Measurements from ENCODE around the gene ZNF195.
"Not testable (repeated sequence)": the region's sequence is repeated elsewhere in the genome, so short reads cannot be mapped to it uniquely, and the experiment has no call there.

The ZNF195 gene

DNA sequence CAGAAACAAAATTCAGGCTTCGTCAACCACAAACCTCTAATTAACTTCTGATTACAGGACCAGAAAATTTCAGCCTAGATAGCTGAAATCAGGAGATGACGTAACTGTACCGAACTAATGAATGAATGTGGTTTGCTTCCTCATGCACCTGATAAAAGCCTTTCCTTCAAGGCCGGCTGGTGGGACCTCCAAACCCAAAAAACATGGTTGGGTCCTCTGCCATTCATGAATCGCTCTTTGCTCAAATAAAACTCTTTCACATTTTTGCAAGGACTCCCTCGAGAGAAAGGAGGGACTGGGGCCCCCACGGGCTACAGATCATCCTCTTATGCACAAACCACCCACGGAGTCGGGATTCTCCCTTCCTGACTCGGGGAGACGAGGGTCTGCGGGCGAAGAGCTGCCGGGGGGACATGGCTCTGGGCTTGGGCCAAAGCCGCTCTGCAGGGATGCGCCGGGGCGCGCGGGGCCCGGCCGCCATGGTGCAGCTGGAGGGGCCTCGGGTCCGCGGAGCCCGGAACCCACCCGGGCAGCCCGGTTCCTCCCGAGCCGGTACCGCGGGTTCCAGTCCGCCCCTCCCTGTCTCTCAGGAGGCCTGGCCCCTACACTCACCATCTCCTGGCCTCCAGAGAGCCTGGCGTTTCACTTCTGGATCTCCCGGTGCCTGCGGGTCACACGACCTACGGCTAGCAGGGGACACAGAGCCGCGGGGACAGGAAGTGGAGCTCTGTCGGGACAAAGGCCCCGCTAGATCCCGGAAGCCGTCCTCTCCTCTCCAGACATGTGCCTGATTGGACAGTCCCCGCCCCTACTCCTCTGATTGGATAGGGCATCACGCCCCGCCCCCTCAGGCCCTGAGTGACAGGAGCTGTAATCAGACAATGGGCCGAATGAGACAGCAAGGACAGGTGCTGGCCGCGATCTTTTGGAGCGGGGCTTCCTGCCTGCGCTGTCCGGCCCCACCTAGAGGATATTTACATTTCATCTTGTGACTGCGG lies at the start of gene ZNF195:
TSS of gene ZNF195 (minus strand) at position 721 of the 998 bp plus-strand sequence. CDS start at position 615, 106 bp downstream.
- DNase-seq: peak; percentile 99

DNA sequence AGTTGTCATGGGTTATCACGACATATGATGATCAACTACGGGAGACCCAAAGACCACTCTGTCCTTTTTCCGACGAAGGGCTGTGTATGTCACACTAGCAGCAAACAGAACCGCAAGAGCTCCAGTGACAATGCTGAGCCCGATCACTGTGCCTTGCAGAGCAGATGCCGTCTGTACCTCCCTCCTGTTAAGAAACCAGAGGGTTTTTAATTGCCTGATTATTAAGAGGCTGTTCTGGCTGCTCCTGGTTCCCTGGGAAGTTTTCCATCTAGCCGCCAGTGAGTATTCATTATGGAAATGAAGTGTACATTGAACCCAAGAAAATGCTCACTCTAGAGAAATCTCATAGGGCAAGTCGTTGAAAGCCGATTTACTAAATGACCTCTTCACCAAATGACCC lies 49.1 kb upstream of the ZNF195 start:
- not testable (repeated sequence) for DNase-seq

DNA sequence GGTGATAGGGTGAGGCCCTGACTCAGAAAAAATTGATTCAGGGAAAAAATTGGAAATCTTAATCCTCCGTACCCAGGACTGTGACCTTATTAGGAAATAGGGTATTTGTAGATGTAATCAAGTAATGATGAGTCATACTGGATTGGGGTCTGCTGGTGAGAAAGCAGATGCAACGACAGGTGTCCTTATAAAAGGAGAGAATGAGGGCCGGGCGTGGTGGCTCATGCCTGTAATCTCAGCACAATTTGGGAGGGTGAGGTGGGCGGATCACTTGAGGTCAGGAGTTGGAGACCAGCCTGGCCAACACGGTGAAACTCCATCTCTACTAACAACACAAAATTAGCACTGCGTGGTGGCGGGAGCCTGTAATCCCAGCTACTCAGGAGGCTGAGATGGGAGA lies 47.6 kb upstream of the ZNF195 start:
- DNase-seq: not testable (repeated sequence)

DNA sequence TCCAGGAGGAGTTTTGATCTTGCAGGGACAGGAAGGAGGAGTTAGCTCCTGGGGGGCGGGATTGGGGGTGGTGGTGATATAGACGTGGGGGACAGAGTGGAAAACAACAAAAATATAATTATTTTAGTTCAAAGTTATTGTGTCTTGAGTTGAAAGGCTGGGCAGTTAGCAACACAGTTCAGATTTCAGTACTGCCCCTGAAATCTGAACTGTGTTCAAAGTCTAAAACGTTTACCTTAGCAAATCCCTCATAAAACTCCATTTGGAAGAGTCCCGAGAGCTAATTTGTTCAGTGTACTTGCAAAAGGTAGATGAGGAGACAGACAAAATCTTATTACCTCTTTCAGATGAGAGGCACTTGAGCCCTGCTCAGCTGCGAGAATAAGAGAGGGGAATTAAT lies 45.0 kb upstream of the ZNF195 start:
- DNase-seq: not testable (repeated sequence)

DNA sequence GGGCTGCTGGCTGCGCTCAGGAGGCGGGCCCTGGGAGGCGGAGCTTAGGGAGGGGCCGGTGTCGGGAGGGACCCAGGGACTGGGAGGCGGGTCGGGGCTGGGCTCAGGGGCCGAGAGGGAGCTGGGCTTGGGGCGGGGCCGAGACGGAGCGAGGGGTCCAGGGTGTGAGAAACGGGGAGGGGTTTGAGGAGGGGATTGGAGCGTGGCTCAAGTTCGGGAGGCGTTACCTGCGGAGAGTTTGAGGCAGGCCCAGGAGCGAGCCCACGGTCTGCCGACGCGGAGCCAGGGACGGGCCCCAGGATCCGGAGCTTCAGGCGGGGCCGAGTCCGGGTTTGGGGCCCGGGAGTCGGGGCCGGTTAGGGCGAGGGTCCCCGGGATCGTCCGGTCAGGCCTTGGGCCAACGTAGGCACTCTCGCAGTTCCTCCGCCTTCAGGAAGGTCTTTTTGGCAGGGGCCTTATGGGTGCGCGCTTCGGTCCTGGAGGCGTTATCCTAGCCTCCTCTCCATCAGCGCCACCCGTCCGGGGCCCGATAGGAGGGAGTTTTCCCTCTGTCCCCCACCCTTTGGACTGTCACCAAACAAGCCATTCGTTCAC lies 44.3 kb upstream of the ZNF195 start:
- DNase-seq: peak; percentile 9

DNA sequence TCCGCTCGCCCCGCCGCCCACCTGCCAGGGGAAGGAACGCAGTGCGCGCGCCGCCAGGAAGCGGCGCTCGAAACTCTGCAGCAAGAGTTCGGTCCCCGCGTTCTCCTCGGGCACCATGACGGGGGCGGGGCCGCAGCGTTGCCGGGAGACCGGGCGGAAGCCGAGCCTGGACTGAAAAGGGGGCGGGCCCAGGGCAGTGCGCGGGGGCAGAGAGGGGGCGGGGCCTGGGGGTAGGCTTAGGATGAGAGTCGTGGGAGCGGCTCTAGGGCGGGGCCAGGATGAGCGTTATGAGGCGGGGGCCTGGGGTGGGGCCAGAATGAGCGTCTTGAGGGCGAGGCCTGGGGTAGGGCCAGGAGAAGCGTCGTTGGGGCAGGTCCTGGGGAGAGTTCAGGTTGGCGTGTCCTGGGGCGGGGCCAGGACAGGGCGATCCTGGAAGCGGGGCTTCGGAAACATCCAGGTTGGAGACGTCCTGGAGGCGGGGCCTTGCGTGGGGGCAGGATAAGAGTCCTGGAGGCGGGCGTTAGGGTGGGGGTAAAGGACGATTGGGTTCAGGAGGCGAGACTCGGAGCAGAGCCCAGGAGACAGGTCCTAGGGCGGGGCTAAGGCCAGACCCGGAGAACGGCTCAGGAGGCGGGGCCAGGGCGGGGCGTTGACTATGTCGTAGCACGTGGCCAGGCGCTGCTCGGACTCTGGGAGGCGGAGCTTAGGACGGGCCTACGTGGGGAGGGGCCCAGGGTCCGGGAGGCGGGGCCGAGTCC lies 43.6 kb upstream of the ZNF195 start:
- DNase-seq: peak; percentile 99

DNA sequence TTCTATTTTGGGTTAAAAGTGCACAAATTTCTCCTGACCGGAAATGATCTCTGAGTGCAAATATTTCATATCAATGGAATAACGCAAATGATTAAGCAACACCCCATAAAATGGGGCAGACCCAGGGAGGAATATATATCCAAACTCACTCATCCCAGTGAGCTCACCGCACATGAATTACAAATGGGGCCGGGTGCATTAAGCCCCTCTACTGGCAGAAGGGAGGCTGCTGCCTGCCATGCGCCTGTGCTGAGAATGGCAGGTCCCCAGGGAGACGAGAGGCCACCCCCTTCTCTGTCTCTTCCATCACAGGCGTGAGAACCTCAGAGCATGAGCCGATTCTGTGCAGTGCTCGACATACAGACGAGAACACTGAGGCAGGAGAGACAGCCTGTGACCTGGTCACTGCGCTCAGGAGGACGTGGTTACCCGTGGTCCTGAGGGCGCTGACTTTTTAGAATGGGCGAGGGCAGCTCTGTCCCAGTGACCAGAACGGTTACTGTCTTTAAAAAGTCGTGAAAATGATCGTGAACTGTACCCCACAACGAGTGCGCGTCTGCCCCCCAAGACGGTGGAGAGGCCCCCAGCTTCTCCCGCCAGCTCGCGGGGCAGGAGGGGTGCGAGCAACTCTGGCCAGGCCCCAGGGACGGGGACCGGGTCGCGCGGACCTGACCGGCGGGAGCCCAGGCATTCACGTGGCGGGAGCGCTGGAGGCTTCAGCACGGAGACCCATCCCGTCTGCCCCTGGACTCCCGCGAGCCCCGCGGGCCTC lies 42.8 kb upstream of the ZNF195 start:
- peak; percentile 48 for DNase-seq

DNA sequence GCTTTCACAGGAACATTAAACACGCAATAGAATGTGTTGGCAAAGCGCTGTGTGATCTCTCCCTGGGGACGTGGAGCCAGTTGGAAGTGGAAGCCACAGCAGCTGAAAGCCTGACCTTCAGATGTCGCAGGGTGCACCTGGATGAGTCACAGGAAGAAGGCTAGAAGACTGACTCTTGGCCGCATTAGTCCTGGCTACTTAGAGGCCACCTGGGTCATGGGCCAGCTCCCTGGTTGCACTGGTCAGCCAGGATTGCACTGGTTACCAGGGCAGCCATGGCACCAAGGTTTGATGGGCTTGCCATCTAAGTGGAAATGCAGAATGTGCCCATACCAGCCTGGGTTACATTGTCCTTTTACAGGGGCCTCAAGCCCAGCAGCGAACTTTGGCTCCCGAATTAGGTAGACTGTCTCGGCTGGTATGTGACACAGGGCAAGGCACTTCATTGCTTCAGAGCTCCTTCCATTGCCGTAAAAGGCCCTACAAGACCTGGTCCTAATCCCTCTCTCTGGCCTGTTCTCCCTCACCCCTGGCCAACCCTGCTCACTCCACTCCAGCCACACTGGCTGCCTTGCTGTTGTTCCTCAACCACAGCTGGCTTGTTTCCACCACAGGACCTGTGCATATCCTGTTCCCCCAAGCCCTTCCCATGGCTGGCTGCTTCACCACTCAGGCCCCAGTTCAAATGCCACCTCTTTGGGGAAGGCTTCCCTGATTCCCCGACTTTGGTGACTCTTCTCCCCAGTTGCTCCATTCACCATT lies 41.5 kb upstream of the ZNF195 start:
- DNase-seq: not testable (repeated sequence)

DNA sequence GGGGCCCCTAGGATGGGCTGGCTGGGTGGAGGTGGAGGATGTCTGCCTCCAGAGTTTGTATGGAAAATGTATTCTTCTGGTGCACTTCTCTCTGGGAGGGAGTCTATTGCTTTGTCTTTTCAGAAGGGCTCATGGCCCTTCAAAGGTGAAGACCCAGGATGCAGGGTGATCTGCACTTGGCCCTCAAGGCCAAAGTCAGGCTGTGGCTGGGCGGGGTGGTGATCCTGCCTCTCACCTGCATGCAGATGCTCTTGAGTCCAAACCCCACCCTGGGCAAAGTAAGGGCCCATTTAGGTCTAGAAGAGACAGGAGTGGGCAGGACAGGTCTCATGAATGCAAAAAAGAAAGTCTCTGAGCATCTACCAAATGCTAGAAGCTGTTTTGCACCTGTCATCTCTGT lies 40.5 kb upstream of the ZNF195 start:
- not testable (repeated sequence) for DNase-seq

DNA sequence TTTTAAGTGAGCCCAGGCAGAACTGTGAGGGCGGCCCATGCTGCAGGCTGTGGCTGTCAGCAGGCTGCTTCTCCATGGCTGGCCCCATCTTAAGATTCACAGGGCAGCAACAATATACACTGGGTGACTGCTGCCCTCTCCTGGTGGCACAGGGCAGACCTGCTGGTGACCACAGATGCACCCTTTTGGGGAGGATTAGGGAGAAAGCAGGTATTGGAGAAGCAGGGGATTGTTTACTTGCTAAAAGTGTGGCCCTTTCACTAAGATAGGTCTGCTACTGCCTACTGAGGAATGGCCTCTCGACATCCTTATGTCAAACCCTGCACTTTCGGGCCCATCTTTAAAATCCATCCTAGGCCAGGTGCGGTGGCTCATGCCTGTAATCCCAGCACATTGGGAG lies 38.1 kb upstream of the ZNF195 start:
- DNase-seq: peak; percentile 75

DNA sequence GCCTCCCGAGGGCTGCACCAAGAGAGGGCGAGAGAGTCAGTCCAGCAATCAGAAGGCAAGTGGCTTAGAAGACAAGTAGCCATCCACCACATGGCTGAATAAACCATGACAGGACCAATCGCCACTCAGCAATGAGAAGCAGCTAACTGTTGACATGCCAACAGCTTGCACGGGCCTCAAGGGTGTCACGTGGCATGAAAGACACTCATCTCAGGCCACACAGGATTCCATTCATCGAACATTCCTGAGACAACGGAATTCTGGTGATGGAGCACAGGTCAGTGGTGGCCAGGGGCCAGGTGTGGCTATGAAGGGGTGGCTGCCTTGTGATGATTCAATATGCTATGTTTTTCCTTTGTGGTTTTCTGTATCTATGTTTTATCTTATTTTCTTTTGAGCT lies 36.4 kb upstream of the ZNF195 start:
- not testable (repeated sequence) for DNase-seq

DNA sequence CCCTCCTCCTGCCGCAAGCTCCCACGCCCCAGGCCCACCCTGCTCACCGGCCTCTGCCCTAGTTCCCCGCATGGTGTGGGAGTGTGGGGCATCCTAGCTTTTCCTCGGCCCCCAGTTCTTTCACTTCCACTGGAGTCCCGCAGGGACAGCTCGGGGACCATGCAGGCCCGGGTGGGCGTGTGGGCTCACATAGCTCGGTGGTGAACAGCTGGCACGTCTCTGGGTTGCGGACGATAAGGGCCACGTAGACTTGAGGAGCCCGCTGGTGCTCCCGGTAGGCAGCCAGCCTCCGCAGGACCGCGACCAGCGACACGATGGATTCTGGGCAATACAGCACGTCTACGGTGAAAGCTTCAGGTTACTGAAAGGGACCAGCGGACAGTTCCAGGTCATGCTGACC lies 34.7 kb upstream of the ZNF195 start:
- not testable (repeated sequence) for DNase-seq

DNA sequence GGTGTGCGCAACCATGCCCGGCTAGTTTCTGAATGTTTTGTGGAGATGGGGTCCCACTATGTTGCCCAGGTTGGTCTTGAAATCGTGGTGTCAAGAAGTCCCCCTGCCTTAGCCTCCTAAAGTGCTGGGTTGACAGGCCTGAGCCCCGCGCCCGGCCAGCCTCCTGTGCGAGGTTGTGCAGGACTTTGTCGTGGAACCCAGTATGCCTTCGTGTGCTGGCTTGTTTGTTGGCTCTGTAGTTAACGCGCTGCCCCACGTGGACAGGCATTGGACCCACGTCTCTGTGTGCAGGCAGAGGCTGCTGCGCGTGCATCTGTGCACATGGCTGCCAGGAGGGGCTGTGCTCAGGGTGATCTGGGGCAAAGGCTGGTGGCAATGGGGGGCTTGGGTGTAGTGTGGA lies 33.9 kb upstream of the ZNF195 start:
- DNase-seq: no peak

DNA sequence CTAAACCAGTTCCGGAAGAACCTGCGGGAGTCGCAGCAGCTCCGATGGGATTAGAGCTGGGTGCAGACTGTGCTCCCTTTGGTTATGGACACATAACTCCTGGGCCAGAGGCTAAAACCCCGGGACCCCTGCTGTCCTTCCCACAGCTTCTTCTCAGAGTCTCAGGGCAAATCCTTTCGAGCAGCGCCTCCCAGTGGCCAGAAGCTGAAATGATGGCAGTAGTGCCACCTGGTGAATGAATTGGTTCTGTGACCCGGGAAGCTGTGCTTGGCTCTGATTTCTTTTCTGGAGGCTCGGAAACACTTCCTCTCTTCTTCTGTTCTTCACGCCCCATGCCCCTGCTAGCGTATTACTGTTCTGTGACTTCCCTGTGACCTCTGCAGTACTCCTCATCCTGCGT lies 29.8 kb upstream of the ZNF195 start:
- DNase-seq: peak; percentile 85

DNA sequence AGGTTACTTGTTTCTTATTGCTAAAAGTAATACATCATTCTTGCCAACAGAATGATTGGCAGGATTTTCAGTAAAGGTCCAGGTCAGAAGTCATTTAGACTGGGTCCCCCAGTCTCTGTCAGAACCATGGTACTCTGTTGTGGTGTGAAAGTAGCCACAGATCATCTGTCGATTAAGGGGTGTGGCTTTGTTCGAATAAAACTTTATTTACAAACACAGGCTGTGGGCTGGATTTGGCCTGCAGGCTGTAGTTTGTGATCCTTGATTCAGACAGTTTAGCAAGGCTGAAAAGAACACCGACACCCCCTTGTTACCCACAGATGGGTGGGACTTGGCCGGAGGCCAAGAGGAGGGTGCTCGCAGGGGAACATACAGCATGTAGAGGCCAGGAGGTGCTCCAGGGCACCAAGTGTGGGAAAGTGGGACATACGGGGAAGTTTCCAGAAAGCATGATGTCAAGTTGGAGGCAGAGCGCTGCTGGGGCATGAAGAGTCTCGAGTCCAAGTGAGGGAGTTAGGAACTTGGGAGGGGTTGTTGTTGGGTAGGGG lies 29.2 kb upstream of the ZNF195 start:
- DNase-seq: not testable (repeated sequence)

DNA sequence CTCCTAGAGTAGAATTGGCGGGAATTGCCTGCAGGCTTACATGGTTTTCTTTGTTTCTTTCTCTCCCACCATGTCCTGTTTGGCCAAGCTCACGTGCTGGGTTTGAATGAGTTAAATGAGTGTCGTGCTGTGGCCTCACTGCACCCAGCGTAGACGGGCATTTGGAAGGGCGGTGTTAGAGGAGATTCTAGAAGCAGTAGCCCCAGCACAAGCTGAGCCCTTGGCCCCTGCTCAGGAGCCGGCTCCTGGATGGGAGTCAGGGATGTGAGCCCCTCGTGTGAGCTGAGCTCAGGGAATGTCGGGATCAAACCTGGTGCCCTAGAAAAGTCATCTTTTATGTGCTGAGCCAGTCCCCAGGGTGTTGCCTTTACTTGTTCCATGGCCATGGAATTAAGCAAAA lies 28.0 kb upstream of the ZNF195 start:
- not testable (repeated sequence) for DNase-seq

DNA sequence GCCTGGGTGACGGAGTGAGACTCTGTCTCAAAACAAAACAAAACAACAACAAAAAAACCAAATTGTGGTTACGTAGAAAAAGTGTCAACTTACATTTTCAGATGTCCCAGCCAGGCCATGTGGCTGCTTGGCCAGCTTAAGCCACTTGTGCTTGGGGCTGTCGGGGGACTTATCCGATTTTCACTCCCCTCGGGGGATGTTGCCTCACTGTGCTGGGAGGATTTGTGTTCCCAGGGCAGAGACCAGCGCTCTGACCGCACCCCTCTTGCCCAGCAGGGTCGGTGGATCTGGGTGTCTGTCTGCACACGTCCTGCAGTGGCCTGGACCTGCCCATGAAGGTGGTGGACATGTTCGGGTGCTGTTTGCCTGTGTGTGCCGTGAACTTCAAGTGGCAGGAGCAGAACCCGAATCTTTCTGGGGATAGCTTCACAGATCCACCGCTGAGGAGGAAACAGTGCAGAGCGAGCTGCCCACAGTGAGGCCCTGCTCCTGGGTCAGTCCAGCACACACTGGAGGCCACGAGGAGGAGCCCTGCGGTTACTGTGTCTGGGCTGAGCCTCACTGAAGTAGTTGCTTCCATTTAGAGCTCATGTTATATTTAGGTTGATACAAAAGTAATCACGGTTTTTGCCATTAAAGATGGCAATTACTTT lies 27.4 kb upstream of the ZNF195 start:
- DNase-seq: not testable (repeated sequence)

DNA sequence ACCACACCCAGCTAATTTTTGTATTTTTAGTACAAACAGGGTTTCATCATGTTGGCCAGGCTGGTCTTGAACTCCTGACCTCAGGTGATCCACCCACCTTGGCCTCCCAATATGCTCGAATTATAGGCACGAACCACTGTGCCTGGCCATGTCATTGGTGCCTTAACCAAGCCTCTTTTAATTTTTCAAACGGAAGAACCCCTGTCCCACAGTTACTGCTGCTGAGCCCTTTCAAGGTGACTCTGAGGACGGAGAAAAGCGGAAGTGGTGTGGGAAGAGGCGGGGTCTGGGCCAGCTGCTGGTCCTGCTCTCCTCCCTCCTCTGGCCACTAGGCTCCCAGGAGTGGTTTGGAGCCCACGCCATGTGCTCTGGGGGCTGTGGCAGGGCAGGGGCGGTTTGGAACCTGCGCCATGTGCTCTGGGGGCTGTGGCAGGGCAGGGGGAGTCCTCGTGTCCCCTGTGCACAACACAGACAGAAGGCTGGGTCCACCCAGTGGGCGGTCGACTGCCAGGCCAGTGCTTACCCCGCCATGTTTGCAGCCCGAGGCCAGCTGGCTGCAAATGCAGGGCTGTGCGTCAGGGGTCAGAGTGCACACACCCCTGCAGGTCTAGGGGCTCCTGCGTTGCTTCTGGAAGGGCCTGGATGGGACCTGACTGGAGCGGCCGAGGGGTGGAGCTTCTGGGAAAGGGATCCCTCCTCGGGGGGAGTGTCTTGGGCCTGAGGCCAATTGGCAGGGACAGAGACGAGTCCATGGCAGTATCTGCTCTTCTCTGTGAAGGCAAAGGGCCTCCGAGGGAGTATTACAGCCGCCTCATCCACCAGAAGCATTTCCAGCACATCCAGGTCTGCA lies 25.4 kb upstream of the ZNF195 start:
- DNase-seq: not testable (repeated sequence)

DNA sequence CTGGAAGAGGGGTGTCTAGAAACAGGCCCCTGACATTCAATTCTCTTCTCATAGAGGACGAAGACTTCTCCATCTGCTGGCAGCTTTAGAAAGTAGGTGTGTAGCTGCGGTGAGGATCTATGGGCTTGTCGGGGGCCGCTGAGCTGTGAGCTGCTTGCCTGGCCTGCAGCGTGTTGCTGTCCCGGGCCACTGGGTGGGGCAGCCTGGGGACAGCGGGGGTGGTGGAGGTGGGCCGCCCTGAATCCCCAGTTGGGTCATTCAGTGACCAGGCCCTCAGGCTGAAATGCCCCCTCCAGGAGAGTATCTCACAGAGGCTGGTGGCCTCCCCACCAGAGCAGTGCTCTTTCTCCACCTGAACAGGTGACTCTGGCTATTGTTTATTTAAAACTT lies 23.9 kb upstream of the ZNF195 start:
- not testable (repeated sequence) for DNase-seq

Data from activated CD4-positive, alpha-beta T cell treated with anti-CD3 and anti-CD28 coated beads for 48 hours (primary cell).